Measurements from ENCODE around the gene ATXN7L1.

DNA sequence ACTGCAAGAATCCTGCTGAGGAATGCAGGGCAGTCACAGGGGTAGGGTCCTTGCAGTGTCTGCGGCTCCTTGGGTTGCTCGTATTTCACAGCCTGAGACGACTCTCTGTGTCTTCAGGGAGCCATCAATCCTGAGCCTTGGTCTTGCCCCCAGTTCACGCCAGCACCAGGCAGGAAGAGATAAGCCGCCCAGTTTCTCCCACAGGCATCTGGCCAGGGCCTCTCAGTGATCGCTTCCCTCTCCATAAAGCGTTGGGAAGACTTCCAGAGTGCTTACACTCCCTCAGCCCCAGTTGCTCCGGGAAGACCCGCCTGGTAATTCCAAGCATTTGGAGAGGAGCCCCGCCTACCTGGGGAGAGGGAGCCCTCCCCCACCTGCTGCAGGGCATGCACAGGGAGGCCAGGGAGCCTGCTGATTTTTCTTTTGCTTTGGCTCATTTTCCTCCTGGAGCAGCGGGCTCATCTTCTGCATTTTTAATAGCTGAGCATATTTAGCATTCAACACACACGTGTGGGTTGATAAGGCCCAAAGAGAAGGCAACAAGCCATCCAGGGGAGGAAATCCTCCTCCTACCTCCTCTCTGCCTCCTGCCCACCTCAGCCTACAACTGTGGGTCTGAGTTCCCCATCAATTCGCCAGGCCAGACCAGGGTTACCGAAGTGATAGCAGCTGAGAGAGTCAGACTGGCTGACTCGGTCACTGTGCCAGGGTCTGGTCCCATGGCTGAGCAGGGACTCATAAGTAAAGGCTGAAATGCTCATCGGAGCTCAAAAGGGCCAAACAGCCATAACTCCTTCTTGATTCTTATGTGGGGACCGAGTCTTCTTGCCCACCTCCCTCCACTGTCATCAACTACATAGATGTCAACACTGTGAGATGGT lies 220.7 kb downstream of the ATXN7L1 start:
- TF ChIP-seq, protein P1, sequence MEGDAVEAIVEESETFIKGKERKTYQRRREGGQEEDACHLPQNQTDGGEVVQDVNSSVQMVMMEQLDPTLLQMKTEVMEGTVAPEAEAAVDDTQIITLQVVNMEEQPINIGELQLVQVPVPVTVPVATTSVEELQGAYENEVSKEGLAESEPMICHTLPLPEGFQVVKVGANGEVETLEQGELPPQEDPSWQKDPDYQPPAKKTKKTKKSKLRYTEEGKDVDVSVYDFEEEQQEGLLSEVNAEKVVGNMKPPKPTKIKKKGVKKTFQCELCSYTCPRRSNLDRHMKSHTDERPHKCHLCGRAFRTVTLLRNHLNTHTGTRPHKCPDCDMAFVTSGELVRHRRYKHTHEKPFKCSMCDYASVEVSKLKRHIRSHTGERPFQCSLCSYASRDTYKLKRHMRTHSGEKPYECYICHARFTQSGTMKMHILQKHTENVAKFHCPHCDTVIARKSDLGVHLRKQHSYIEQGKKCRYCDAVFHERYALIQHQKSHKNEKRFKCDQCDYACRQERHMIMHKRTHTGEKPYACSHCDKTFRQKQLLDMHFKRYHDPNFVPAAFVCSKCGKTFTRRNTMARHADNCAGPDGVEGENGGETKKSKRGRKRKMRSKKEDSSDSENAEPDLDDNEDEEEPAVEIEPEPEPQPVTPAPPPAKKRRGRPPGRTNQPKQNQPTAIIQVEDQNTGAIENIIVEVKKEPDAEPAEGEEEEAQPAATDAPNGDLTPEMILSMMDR (IDR thresholded peaks at IDR 0.05), result no peak
- TF ChIP-seq EP300 (IDR thresholded peaks at IDR 0.05), result no peak
- TF ChIP-seq POLR2A (IDR thresholded peaks at IDR 0.05), result no peak
